IPS DF 19.7 (cell line): ENCODE data around the gene TRIM17.

ENCODE experiments used
- DNase-seq: peaks from one replicate; pipeline ENCODE4 v3.0.0-alpha.2; 2013; ENCODE audit warnings: low read depth, low spot score

Gene TRIM17

GRCh38 chr1:228401782-228402640 lies 14.7 kb downstream of the TRIM17 start:
- no peak for DNase-seq

DNA sequence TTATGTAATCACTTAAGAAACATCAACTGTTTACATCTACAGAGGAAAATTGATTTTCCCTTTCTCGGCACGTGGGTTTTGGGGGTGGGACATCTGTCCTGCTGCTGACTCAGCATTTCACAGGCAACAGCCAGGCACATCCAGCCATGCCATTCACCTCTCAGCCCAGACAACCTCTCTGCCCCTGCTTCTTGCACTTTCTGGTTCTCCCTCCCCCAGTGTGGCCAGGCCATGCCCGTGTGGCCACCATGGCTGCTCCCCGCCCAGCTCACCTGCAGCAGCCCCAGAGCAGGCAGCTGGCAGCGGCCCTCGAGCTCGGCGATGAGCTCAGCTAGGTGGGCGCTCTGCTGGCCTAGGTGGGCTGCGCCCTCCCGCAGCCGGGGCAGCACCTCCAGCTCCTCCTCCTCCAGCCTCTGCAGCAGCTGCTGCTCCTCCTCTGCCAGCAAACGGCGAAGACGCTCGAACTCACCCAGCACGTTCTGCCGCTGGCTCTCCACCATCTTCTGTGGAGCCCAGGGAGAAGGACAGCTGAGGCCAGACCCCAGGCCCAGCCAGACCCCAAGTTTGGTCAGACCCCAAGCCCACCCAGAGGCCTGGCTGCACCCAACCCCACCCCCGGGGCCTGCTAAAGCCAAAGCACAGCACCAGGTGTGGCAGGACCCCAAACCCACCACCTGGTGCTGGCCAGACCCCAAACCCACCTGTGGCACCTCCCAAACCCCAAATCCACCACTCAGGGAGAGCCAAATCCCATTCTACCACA lies 15.8 kb downstream of the TRIM17 start:
- no peak for DNase-seq

- DNase-seq, result no peak
These were observed 16.4 kb downstream of the TRIM17 start for GRCh38 chr1:228400237-228400651.

GRCh38 chr1:228399531-228400236 lies 17.0 kb downstream of the TRIM17 start:
- no peak for DNase-seq

DNA sequence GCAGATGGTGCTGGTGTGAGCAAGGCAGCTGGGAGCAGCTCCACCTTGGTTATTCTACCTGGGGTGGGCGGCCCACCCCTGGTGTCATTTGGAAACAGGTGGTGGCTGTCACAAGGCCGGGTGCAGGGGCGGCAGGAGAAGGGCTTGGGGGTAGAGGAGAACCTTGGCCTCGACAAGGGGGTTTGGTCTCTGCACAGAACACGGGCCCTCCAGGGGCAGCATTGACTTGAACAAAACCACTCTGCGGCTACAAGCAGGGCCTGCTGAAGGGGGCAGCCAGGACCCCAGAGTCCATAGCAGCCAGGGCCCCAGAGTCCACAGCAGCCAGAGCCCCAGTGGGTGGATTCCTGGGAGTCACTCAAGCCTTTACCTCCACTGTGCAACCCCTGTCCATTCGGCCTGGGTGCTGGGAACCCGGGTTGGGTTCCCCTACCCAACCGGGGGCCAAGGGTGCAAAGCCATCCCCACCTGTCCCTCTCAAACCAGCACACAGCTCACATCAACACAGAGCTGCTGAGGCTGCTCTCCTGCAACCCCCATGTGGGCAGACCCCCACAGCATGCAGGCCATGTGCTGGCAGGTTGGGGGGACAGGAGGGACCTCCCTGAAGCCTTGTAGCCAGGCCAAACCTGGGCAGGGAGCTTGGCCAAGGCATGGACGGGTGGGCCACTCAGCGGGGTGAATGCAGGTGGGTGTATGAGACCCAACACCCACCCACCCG lies 17.8 kb downstream of the TRIM17 start:
- no peak for DNase-seq

GRCh38 chr1:228397966-228398365 lies 18.7 kb downstream of the TRIM17 start:
- no peak for DNase-seq

DNA sequence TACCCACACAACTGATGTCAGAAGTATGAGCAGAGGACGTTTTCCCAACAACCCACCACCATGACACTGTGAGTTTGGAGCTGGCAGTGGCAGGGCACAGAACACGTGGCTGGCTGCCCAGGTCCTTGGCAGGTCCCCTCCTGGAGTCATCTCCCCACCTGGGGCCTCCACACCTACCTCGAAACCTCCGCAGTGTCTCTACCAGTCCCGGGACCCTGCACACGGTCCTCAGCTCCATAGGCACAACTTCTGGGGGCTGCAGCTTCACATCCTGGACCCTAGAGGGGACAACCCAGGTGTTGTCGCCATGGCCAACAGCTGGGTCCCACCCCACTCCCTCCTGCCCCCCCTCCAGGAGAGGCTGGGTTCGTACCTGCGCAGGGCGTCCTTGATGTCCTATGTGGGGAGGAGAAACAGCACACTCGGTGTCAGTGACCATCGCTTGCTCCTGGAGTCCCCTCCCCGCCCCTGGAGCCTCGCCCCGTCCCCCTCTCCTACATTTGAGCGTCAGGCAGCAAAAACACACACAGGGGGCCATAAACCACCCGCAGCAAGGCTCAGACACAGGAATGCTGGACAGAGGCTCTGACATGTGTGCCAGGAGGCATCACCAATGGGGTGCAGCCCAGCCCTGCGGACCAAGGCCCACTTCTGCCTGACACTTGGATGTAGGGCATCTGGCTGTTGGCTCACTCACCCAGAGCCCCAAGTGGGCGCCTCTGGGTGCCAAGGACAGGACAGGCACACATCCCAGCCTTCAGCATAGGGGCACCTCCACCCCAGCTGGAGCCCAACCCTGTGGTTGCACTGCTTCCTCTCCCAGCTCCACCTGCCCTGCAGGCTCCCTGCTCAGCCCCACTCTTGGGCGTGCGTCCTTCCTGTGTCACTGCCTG lies 19.6 kb downstream of the TRIM17 start:
- no peak for DNase-seq

GRCh38 chr1:228394571-228395394 lies 21.9 kb downstream of the TRIM17 start:
- no peak for DNase-seq

GRCh38 chr1:228393811-228394570 lies 22.7 kb downstream of the TRIM17 start:
- DNase-seq, result no peak

DNA sequence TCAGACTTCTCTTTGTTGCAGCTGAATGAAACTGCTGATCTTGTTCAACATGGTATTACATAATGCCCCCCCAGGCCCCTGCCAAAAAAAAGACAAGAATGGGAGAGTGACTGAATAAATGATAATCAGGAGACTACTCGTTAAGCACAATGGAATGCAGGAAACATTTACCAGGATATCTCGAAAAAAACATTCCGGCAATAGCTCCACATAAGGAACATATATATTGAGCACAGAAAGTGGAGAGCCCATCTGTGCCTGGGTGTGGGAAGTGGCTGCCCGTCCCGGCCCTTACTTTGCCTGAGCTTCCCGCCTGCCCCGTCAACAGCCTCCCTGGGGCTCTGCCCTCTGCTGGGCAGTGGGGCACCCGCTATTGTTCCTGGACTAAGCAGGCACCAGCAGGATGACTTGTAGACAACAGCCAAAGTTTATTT lies 23.4 kb downstream of the TRIM17 start:
- DNase-seq, result no peak

- no peak for DNase-seq
These were observed 24.3 kb downstream of the TRIM17 start for GRCh38 chr1:228392111-228392936.

- no peak for DNase-seq
These were observed 25.1 kb downstream of the TRIM17 start for GRCh38 chr1:228391411-228392020.

GRCh38 chr1:228390649-228391048 lies 26.0 kb downstream of the TRIM17 start:
- no peak for DNase-seq

GRCh38 chr1:228387321-228387720 lies 29.3 kb downstream of the TRIM17 start:
- DNase-seq, result no peak

DNA sequence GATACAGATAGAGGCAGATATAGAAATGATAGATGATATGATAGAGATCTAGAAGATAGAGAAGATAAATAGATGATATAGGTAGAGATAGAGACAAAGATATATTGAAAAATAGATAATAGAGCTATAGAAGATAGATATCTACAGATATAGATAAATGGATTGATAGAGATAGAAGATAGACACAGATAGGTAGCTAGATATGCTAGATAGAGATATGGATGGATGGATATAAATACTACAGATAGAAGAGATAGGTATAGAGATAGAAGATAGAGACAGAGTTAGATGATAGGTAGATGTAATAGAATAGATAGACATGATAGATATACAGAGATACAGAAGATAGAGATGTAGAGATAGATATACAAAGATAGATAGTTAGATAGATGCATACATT lies 31.4 kb downstream of the TRIM17 start:
- no peak for DNase-seq

GRCh38 chr1:228383773-228384172 lies 32.9 kb downstream of the TRIM17 start:
- DNase-seq, result no peak

DNA sequence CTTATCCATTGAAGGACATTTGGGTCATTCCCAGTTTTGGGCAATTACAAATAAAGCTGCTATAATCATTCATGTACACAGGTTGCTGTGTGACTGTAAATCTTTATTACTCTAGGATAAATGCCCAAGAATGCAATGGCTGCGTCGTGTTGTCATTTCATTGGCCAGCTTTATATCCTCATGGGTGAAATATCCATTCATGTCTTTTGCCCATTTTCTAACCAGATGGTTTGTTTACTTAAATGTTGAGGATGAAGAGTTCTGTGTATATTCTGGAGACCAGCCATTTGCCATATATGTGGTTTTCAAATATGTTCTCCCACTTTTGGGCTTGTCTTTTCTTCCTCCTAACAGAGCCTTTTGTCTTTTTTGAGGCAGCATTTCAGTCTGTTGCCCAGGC lies 35.3 kb downstream of the TRIM17 start:
- no peak for DNase-seq

GRCh38 chr1:228379666-228380065 lies 37.0 kb downstream of the TRIM17 start:
- no peak for DNase-seq
